Breast epithelium (tissue), 3 donors: ENCODE measurements around the gene PSMG3.

ENCODE experiments used
- CTCF ChIP-seq, 3 donors: fragments of 450-650 bp; IDR thresholded peaks; one replicate each; pipeline ENCODE4 v1.5.1; 2016 to 2017; ENCODE audit warnings: antibody characterized with exemption in 3 of 3, mild to moderate bottlenecking in 3 of 3, moderate library complexity in 3 of 3
- POLR2A ChIP-seq: fragments of 450-650 bp; IDR thresholded peaks from one replicate; pipeline ENCODE4 v1.6.1; 2016; ENCODE audit warnings: antibody characterized with exemption, mild to moderate bottlenecking, moderate library complexity

DNA sequence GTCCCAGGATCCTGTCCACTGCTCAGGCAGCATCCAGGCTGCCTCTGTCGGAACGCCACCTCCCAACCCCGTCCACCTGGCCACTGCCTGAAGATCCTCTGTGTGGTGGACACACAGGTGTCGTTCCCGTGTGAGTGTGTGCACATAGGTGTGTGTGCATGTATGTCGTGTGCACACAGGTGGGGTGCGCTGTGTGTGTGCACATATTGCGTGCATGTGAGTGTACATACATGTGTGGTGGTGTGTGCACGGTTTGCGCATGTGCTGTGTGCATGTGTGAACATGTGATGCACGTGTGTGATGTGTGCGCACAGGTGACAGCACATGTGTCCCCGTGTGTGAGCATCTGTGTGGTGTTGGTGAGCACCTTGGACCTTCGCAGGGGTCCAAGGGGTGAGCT is 20.9 kb downstream of the PSMG3 start:
- TF ChIP-seq CTCF (IDR thresholded peaks at IDR 0.05) (no peak), POLR2A (no peak)
